Measurements from ENCODE around the gene GALNT18.
"Not testable (repeated sequence)": the region's sequence is repeated elsewhere in the genome, so short reads cannot be mapped to it uniquely, and the experiment has no call there.

GALNT18 gene

DNA sequence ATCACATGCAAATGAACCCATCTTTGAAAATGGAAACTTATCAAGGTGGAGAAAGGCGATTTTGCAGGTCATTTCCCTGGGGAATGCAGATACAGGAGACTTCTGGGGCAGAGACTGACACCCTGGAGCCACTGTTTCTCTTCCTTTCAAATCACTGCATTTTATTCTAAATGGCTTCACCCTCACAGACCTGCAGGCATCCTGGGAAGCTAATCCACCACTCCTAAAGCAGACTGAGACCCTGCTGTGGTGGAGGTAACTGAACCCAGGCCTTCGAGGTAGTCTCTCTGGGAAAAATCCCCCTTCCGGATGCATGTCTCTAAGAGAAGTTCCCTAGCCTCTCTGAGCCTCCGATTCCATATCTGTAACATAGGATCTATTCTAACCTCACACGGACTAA, 247.9 kb downstream of the GALNT18 start:
- Mint-ChIP-seq H3K27me3 (peaks cover 26% of the 10 kb centered on the region), H3K9me3 (peaks cover 8% of the 10 kb centered on the region), H3K4me1 (ENCODE audit: low read depth) (peaks cover 68% of the 10 kb centered on the region), H3K4me3 (no peak overlapping the region), H3K36me3 (ENCODE audit: low read depth) (peaks cover 93% of the 10 kb centered on the region), H3K27ac (peak overlapping the region; percentile 97)
- intact Hi-C loops (cut with micrococcal nuclease), result loop anchor here (5.0 kb wide), 1 partner anchor 43 kb away; no protein-coding TSS in a partner anchor

DNA sequence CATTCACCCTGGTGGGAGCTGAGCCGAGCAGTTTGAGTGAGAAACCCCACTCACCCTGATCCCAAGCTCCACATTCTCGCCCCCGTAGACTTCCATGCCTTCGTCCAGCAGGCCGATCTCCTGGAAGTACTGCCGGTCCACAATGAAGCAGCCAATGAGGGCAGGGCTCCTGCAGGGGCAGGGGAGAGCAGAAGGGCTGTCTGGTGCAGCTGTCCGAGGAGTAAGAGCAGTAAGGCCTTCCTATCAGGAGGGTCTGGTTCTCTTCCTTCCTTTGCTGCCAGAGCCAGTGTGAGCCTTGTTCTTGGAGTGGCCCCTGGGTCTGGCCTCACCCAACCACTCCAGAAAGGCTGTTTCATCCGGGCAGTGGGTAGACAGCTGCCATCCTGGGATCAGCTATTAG, 249.3 kb downstream of the GALNT18 start:
- peaks cover 93% of the 10 kb centered on the region for H3K36me3 Mint-ChIP-seq (ENCODE audit: low read depth)
- peaks cover 17% of the 10 kb centered on the region for H3K27me3 Mint-ChIP-seq
- peak overlapping the region; percentile 97 for H3K27ac Mint-ChIP-seq
- H3K4me1 Mint-ChIP-seq (ENCODE audit: low read depth), result peaks cover 63% of the 10 kb centered on the region
- H3K9me3 Mint-ChIP-seq, result peaks cover 22% of the 10 kb centered on the region
- no peak overlapping the region for H3K4me3 Mint-ChIP-seq
- intact Hi-C loops (cut with micrococcal nuclease), result loop anchor here (5.0 kb wide), 1 partner anchor 45 kb away; no protein-coding TSS in a partner anchor

DNA sequence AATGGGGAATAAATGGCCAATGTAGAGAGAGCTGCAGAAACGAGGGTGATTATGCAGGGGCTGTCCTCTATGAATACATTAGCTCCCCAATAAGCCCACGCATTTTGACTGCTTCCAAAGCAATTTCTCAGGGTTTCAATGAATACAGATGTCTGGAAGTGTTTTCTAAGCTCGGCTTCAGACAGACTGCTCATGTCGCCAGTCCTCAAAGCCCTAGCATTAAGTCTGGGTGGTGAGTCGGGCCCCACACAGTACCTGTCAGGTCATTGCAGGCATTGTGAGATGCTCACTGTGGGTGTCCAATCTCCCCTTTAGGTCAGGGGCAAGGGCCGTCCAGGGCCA, 250.9 kb downstream of the GALNT18 start:
- H3K27me3 Mint-ChIP-seq, result peaks cover 10% of the 10 kb centered on the region
- peaks cover 63% of the 10 kb centered on the region for H3K4me1 Mint-ChIP-seq (ENCODE audit: low read depth)
- peaks cover 85% of the 10 kb centered on the region for H3K36me3 Mint-ChIP-seq (ENCODE audit: low read depth)
- peaks cover 26% of the 10 kb centered on the region for H3K9me3 Mint-ChIP-seq
- intact Hi-C loops (cut with micrococcal nuclease), result loop anchor here (2.0 to 5.0 kb wide), 2 partner anchors 46 to 52 kb away; no protein-coding TSS in a partner anchor
- H3K4me3 Mint-ChIP-seq, result no peak overlapping the region
- H3K27ac Mint-ChIP-seq, result peak overlapping the region; percentile 97

DNA sequence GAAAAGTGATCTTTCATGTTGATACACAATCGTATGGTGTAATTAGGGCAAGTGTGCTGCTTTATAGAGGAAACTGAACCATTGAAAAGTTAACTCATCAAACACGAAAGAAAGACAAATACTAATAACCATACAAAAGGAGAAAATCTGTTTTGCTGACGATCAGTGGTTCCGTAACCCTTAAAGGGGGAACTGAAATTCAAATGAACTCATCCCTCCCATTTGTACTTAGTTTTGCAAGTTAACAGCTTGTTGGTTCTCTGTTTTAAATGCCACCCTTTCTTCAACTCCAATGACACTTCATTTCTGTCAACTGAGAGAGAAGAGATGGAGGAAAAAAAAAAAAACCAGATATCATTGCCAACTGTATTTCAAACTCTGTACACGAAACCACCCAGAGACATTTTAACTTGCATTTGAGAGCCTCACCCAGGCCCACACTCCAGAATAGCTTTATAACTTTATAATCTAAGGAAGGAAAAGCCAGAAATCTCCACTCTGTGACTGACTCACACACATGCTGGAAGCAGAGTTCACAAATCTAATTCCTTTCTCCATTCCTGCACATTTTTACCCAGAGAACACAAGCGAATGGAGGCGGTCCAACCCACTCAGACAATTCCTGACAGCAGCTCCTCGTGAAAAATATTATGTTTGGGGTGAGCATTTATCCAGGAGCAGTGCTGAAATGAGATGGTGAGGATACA, 251.4 kb downstream of the GALNT18 start:
- Mint-ChIP-seq H3K36me3 (ENCODE audit: low read depth) (peaks cover 85% of the 10 kb centered on the region), H3K27ac (peak overlapping the region; percentile 97), H3K27me3 (peaks cover 8% of the 10 kb centered on the region), H3K4me1 (ENCODE audit: low read depth) (peaks cover 63% of the 10 kb centered on the region), H3K9me3 (peaks cover 26% of the 10 kb centered on the region), H3K4me3 (peak overlapping the region; percentile 32)
- intact Hi-C loops (cut with micrococcal nuclease), result loop anchor here (2.0 to 5.0 kb wide), 2 partner anchors 47 to 52 kb away; no protein-coding TSS in a partner anchor

DNA sequence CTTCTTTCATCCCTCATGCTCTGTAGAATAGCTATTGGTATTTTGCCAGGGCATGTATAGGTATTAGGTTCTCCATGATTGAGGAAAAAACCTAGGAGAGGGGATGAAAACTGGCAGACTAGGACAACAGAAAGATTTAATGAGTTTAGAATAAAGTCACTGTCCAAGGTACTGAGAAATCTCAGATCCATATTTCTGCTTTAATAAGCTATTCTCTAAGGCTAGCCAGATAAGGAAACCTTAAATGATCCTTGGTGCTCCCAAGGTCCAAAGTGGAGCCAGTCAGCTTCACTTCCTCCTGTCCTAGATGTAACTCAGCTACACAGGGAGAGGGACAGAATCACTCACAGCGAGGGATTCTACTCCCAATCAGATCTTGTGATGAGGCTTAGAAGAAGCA, 255.0 kb downstream of the GALNT18 start:
- Mint-ChIP-seq H3K4me3 (no peak overlapping the region), H3K36me3 (ENCODE audit: low read depth) (peaks cover 65% of the 10 kb centered on the region), H3K27ac (no peak overlapping the region), H3K4me1 (ENCODE audit: low read depth) (peaks cover 33% of the 10 kb centered on the region), H3K9me3 (peaks cover 26% of the 10 kb centered on the region), H3K27me3 (peaks cover 8% of the 10 kb centered on the region)
- intact Hi-C loops (cut with micrococcal nuclease), result no loop called here

DNA sequence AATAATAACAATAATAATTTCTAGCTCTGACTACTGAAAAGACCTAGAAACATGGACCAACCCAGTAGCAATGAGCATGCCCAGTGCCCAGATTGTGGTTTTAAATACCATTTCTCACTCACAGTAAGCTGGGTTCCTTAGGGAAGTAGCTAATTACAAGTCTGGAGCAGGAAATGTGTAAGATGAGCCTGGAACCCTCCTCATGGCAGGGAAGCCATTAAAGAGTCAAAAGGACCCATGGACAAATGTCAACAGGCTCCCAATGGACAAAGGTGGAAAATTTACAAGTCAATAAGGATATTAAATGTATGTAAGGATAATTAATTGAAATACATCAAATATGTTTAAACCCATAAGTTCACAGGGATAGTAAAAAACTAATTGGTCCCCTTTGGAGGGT, 258.1 kb downstream of the GALNT18 start:
- intact Hi-C loops (cut with micrococcal nuclease), result no loop called here
- Mint-ChIP-seq H3K4me3 (no peak overlapping the region), H3K9me3 (peaks cover 16% of the 10 kb centered on the region), H3K36me3 (ENCODE audit: low read depth) (peaks cover 65% of the 10 kb centered on the region), H3K27me3 (peaks cover 19% of the 10 kb centered on the region), H3K4me1 (ENCODE audit: low read depth) (peaks cover 8% of the 10 kb centered on the region), H3K27ac (no peak overlapping the region)

DNA sequence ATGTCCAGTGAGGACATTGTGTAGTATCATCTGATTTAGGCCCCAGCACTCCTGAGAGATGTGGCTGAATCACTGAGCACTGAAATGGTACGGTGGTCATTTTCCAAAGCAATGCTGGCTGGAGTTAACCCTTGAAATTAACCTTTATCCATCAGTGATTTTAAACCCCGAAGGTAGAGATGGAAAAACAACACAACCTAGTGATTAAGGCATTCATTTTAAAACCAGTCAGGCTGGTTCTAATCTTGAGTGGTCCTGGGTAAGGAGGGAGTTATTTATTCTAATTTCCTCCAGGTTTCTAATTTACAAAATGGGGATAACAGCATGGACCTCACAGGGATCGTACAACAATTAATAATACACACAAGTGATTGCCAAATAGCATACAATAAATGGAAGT, 262.2 kb downstream of the GALNT18 start:
- Mint-ChIP-seq H3K4me1 (ENCODE audit: low read depth) (peaks cover 32% of the 10 kb centered on the region), H3K4me3 (no peak overlapping the region), H3K36me3 (ENCODE audit: low read depth) (peaks cover 58% of the 10 kb centered on the region), H3K9me3 (no peaks in the 10 kb centered on the region), H3K27ac (peak overlapping the region; percentile 18), H3K27me3 (peaks cover 35% of the 10 kb centered on the region)
- intact Hi-C loops (cut with micrococcal nuclease), result no loop called here

DNA sequence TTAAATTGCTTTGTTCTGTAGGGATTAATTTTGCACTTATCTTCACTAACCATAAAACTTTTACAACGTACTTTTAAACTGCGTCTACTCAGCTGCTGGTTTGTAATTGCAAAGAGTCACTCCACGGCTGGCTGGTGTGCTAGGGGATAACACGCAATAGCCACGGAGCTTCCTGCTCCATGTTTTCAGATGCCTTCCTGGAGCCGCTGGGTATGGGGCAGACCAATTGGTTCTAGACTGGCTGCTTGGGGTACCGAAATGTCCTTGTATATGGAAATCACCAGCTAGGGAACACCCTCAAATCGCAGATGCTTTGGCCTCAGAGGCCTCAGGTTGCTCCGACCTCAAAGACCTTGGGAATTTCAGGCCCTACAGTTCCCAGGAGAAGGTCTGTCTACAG, 265.0 kb downstream of the GALNT18 start:
- Mint-ChIP-seq H3K4me1 (ENCODE audit: low read depth) (peaks cover 40% of the 10 kb centered on the region), H3K9me3 (no peaks in the 10 kb centered on the region), H3K27ac (peak overlapping the region; percentile 20), H3K27me3 (peaks cover 35% of the 10 kb centered on the region), H3K4me3 (no peak overlapping the region), H3K36me3 (ENCODE audit: low read depth) (peaks cover 71% of the 10 kb centered on the region)
- intact Hi-C loops (cut with micrococcal nuclease), result no loop called here

DNA sequence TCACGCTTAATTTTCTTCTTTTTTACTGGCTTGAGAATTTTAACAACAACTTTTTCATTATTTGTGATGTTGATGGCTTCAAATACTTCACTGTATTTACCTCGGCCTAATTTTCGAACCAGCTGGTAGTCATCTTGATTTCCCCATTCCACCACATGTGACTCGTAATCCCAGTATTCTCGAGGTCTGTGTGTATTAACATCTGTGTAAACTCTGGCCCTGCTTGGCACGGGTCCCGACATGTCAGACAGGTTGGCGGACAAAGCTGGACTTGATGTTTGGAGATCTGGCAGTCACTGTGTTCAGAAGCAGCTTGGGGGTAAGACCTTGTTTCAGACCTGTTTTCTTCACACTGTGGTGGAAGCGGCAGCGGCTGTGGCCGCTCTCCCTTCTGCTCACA, 268.9 kb downstream of the GALNT18 start, which contains the start of gene CSNK2A3:
CSNK2A3 (minus strand) TSS at position 373 of the 400 bp plus-strand sequence; CDS start at position 242, 131 bp downstream.
- H3K9me3 Mint-ChIP-seq; H3K27ac Mint-ChIP-seq; H3K4me3 Mint-ChIP-seq; intact Hi-C loops (cut with micrococcal nuclease): not testable (repeated sequence)
- H3K36me3 Mint-ChIP-seq (ENCODE audit: low read depth), result peaks cover 76% of the 10 kb centered on the region
- H3K27me3 Mint-ChIP-seq, result peaks cover 41% of the 10 kb centered on the region
- H3K4me1 Mint-ChIP-seq (ENCODE audit: low read depth), result peaks cover 60% of the 10 kb centered on the region

DNA sequence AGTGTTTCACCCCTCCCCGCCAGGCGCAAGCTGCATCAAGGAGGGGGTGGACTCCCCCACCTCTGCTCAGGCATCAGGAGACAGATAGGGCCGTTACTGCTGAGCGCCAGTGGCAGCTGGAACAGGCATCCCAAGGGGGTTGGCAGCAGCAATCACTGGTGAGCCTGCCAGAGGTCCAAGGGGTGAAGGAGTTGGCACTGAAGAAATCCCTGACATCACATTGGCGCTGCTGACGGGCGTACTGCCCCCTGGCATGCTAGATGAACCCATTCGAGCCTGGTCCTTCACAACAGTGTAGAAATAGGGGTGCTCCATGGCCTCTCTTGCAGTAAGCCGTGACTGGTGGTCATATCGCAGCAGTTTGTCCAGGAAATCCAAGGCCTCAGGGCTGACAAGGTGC, 270.0 kb downstream of the GALNT18 start:
- H3K27ac Mint-ChIP-seq; H3K9me3 Mint-ChIP-seq; H3K4me3 Mint-ChIP-seq; intact Hi-C loops (cut with micrococcal nuclease): not testable (repeated sequence)
- peaks cover 74% of the 10 kb centered on the region for H3K36me3 Mint-ChIP-seq (ENCODE audit: low read depth)
- H3K4me1 Mint-ChIP-seq (ENCODE audit: low read depth), result peaks cover 62% of the 10 kb centered on the region
- peaks cover 42% of the 10 kb centered on the region for H3K27me3 Mint-ChIP-seq

DNA sequence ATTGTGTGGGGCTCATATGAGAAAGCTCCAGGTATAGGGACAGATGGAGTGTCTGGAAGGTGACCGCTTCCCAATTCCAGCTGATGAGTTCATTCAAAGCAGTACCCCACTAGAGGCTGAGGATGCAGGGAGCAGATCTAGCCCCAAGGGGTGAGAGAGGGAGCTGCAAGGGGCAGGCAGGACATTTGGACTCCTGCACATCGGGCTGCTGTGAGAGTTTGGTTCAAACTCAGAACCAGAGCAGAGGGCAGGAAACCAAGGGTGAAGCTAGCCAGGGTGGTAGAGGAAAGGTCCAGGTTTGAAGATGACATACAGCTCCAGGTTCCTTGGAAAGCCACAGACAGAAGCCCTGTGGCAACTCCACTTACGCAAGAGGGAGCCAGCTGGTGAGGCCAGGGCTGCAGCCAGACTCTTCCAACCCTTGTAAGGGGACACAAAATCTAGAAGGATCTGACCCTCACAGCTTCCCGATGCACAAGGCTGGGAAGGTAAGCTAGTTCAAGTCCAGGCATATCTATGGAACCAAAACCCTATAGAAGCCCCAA, 270.7 kb downstream of the GALNT18 start:
- H3K27me3 Mint-ChIP-seq, result peaks cover 39% of the 10 kb centered on the region

DNA sequence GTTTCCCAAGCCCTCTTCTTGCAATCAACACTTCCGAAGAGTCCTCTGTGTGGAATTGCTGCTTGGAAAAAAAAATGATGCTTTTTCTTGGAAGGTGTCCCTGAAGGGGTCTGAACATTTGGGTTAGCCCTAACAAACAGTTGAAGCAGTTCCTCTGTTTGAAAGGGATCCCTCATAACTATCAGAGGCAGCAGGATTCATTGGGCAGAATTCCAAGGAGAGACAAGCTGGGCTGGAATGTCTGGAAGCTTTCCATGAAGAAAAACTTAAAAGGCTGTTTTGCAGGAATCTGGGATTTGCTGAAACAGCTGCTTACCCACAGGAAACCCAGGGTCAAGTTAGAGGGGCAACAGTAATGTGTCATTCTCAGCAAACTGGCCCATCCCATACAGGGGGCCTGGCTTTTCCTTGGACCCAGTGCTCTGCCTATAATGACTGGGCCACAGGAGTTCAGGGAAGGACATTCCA, 271.9 kb downstream of the GALNT18 start:
- H3K4me3 Mint-ChIP-seq, result no peak overlapping the region
- H3K4me1 Mint-ChIP-seq (ENCODE audit: low read depth), result peaks cover 66% of the 10 kb centered on the region
- peaks cover 69% of the 10 kb centered on the region for H3K36me3 Mint-ChIP-seq (ENCODE audit: low read depth)
- no peaks in the 10 kb centered on the region for H3K9me3 Mint-ChIP-seq
- H3K27me3 Mint-ChIP-seq, result peaks cover 40% of the 10 kb centered on the region
- intact Hi-C loops (cut with micrococcal nuclease), result no loop called here
- no peak overlapping the region for H3K27ac Mint-ChIP-seq

More for the DNA sequence above, 270.7 kb downstream of the GALNT18 start:
- Mint-ChIP-seq H3K4me1 (ENCODE audit: low read depth) (peaks cover 62% of the 10 kb centered on the region), H3K9me3 (no peaks in the 10 kb centered on the region), H3K27ac (peak overlapping the region; percentile 26), H3K4me3 (no peak overlapping the region), H3K36me3 (ENCODE audit: low read depth) (peaks cover 67% of the 10 kb centered on the region)
- intact Hi-C loops (cut with micrococcal nuclease), result no loop called here

DNA sequence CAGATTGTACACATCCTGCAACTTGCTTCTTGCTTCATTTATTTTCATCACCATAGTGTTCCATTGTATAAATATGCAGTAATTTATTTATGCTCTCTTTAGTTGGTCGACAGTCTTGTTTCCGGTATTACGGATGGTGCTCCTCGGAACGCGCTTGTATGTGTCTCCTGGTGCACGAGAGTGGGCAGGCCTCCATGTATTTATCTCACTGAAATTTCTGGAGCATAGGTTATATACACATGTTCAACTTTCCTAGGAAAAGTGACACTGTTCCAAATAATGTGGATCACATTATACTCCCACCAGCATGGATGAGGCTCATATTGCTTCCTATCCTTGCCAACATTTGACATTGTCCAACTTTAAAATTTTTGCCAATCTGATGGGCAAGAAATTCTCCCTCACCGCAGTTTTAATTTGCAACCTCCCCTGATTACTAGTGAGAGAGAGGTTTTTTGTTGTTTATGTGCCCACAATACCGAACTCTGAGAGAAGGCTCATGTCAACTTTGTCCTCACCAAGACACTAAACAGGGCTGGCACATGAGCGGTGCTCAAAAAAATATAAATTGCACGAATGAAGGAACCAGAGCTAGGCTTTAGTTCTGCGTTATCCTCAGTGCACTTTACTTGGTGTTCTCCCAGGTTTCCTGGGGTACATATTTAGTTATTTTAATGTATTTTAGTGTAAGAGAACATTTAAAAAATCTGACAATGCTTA, 272.5 kb downstream of the GALNT18 start:
- intact Hi-C loops (cut with micrococcal nuclease), result no loop called here
- peaks cover 68% of the 10 kb centered on the region for H3K36me3 Mint-ChIP-seq (ENCODE audit: low read depth)
- no peak overlapping the region for H3K27ac Mint-ChIP-seq
- H3K9me3 Mint-ChIP-seq, result no peaks in the 10 kb centered on the region
- no peak overlapping the region for H3K4me3 Mint-ChIP-seq
- peaks cover 36% of the 10 kb centered on the region for H3K27me3 Mint-ChIP-seq
- H3K4me1 Mint-ChIP-seq (ENCODE audit: low read depth), result peaks cover 67% of the 10 kb centered on the region

DNA sequence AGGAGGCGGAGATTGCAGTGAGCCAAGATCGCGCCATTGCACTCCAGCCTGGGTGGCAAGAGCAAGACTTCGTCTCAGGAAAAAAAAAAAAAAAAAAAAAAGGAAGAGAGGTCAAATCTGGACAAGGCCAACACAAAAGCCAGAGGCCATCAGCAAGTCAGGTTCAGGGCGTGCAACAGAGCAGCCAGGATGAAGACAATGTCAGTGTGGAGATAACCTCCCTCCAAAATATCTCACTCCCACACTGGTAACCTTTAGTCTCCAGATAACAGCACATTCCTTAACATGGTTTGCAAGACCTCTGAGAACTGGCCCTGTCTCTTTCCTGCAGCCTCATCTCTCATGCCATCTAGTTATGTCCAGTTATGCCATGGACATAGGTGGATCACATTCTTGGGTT, 273.5 kb downstream of the GALNT18 start:
- Mint-ChIP-seq H3K27ac (no peak overlapping the region), H3K4me3 (no peak overlapping the region), H3K4me1 (ENCODE audit: low read depth) (peaks cover 76% of the 10 kb centered on the region), H3K36me3 (ENCODE audit: low read depth) (peaks cover 72% of the 10 kb centered on the region), H3K27me3 (peaks cover 42% of the 10 kb centered on the region), H3K9me3 (no peaks in the 10 kb centered on the region)
- intact Hi-C loops (cut with micrococcal nuclease), result no loop called here

All from dendritic cell treated with granulocyte-macrophage colony-stimulating factor and Interleukin-4, amounts not matched to agents 40 ng/mL and 50 ng/mL, for 4 days (primary cell).